A549 (cell line): ENCODE results near the gene THBS3. TPM values are rescaled to one million over a fixed set of nuclear protein-coding genes. Genes with fewer than 3 reads are reported as not detected.

Experiments used
- ATAC-seq, 2 experiments: fragments of 200-7000 bp in 1 of 2; fragments of >200 bp in 1 of 2; cut with Nextera tagmentation in 1 of 2; cut with Tn5 transposase in 1 of 2; 3 replicates each; pipeline versions ENCODE4 v1.8.0 to v1.9.1; 2018 to 2020; ENCODE audit warnings: mild to moderate bottlenecking in 1 of 2, moderate library complexity in 1 of 2
- CTCF ChIA-PET: fragments of 300-600 bp; sonication (Branson Sonifier 250); formaldehyde crosslinking; extraction: SDS; loops from one replicate; lab custom pipeline; 2021; ENCODE audit warnings: antibody characterized with exemption, inconsistent platforms; lab: Yijun Ruan, JAX
- POLR2A ChIA-PET: fragments of 350-600 bp; formaldehyde crosslinking; extraction: SDS; loops from one replicate; lab custom pipeline; 2021; ENCODE audit warnings: antibody characterized with exemption, inconsistent platforms; lab: Yijun Ruan, JAX
- DNase-seq, 2 experiments: peaks; one replicate each; pipeline versions ENCODE4 v3.0.0 to v3.0.0-alpha.2; 2011 to 2016; ENCODE audit warnings: low read depth in 1 of 2, low spot score in 1 of 2
- FAIRE-seq: peaks from 2 replicates; lab custom pipeline; 2011; peaks lifted over from hg19 to GRCh38; lab: Jason Lieb, UNC
- H3K27ac ChIP-seq, 2 experiments: fragments of >200 bp; sonication (Bioruptor Twin); formaldehyde crosslinking; 3 replicates each; pipeline ENCODE4 v1.5.1; 2016 to 2017
- H3K4me1 ChIP-seq: fragments of >200 bp; sonication (Bioruptor Twin); formaldehyde crosslinking; 3 replicates; pipeline ENCODE4 v1.6.1; 2016
- H3K4me2 ChIP-seq: fragments of >200 bp; sonication (Bioruptor Twin); formaldehyde crosslinking; 3 replicates; pipeline ENCODE4 v1.6.1; 2016
- H3K4me3 ChIP-seq: fragments of >200 bp; sonication (Bioruptor Twin); formaldehyde crosslinking; 3 replicates; pipeline ENCODE4 v1.5.1; 2016
- H3K9me3 ChIP-seq: fragments of >200 bp; sonication (Bioruptor Twin); formaldehyde crosslinking; 3 replicates; pipeline ENCODE4 v1.6.1; 2016
- BHLHE40 ChIP-seq: IDR thresholded peaks from 2 replicates; pipeline ENCODE4 v1.6.1; 2012; ENCODE audit warnings: low read depth, low read length, inconsistent platforms
- CBX8 ChIP-seq: fragments of 200-600 bp; sonication (generic); IDR thresholded peaks from 2 replicates; pipeline ENCODE4 v1.6.1; 2016
- CHD4 ChIP-seq: fragments of 200-600 bp; sonication (generic); IDR thresholded peaks from 2 replicates; pipeline ENCODE4 v1.6.1; 2016; ENCODE audit warnings: antibody characterized with exemption, mild to moderate bottlenecking, borderline replicate concordance
- EHMT2 ChIP-seq: fragments of 200-600 bp; sonication (generic); IDR thresholded peaks from 2 replicates; pipeline ENCODE4 v1.6.1; 2016; ENCODE audit warnings: antibody characterized with exemption, low read depth, mild to moderate bottlenecking, moderate library complexity
- FOSB ChIP-seq: fragments of 250-450 bp; sonication (Bioruptor Pico); IDR thresholded peaks from 2 replicates; pipeline ENCODE4 v1.5.0; 2020; ENCODE audit warnings: mild to moderate bottlenecking, moderate library complexity
- GATA3 ChIP-seq: IDR thresholded peaks from 2 replicates; pipeline ENCODE4 v1.6.1; 2012; ENCODE audit warnings: borderline replicate concordance
- HDAC2 ChIP-seq: fragments of 200-600 bp; sonication (generic); IDR thresholded peaks from 2 replicates; pipeline ENCODE4 v1.6.1; 2016
- HEYL ChIP-seq: fragments of 250-450 bp; sonication (Bioruptor Pico); IDR thresholded peaks from 2 replicates; pipeline ENCODE4 v1.8.0; 2021; ENCODE audit warnings: mild to moderate bottlenecking, moderate library complexity
- HMGXB4 ChIP-seq: fragments of 250-450 bp; sonication (Bioruptor Pico); IDR thresholded peaks from 2 replicates; pipeline ENCODE4 v1.5.0; 2021; ENCODE audit warnings: mild to moderate bottlenecking, moderate library complexity, borderline replicate concordance
- HOXB13 ChIP-seq: fragments of 250-450 bp; sonication (Bioruptor Pico); IDR thresholded peaks from 2 replicates; pipeline ENCODE4 v1.5.0; 2020; ENCODE audit warnings: low read depth, mild to moderate bottlenecking, moderate library complexity
- JUNB ChIP-seq: fragments of >200 bp; sonication (Bioruptor Twin); formaldehyde crosslinking; IDR thresholded peaks from 2 replicates; pipeline ENCODE4 v1.6.1; 2016
- MAFK ChIP-seq: fragments of 450-650 bp; IDR thresholded peaks from 2 replicates; pipeline ENCODE4 v1.6.1; 2014; ENCODE audit not compliant: partially characterized antibody
- MYC ChIP-seq: IDR thresholded peaks from 2 replicates; pipeline ENCODE4 v1.6.1; 2012; ENCODE audit warnings: mild to moderate bottlenecking, inconsistent platforms, low read length, improper control_type of control experiment, borderline replicate concordance
- NFE2L2 ChIP-seq: fragments of 150-350 bp; conservative IDR thresholded peaks from 2 replicates; pipeline ENCODE4 v1.6.1; 2014; ENCODE audit warnings: low read length
- NPAS2 ChIP-seq: fragments of 250-450 bp; sonication (Bioruptor Pico); IDR thresholded peaks from 2 replicates; pipeline ENCODE4 v1.8.0; 2022; ENCODE audit warnings: mild to moderate bottlenecking, moderate library complexity, borderline replicate concordance
- NR3C1 ChIP-seq: fragments of >200 bp; sonication (Bioruptor Twin); formaldehyde crosslinking; IDR thresholded peaks from 3 replicates; pipeline ENCODE4 v1.6.1; 2017
- POLR2AphosphoS2 ChIP-seq: conservative IDR thresholded peaks from 2 replicates; pipeline ENCODE4 v1.6.1; 2012; ENCODE audit warnings: low read length, improper control_type of control experiment, inconsistent platforms
- REST ChIP-seq: fragments of 200-600 bp; sonication (generic); IDR thresholded peaks from 2 replicates; pipeline ENCODE4 v1.6.1; 2016; ENCODE audit warnings: antibody characterized with exemption, mild to moderate bottlenecking, moderate library complexity
- TFCP2L1 ChIP-seq: fragments of 250-450 bp; sonication (Bioruptor Pico); IDR thresholded peaks from 2 replicates; pipeline ENCODE4 v1.5.0; 2021; ENCODE audit warnings: mild to moderate bottlenecking
- ZC3H11A ChIP-seq: fragments of 450-650 bp; IDR thresholded peaks from 2 replicates; pipeline ENCODE4 v1.6.1; 2014; ENCODE audit warnings: antibody characterized with exemption, mild to moderate bottlenecking
- ZFP36 ChIP-seq: fragments of 450-650 bp; IDR thresholded peaks from 2 replicates; pipeline ENCODE4 v1.6.1; 2014; ENCODE audit warnings: borderline replicate concordance; ENCODE audit not compliant: partially characterized antibody
- WGBS: methylation state at CpG from one replicate; pipeline ENCODE4 v1.1.6; 2017; ENCODE audit errors: missing lambda C conversion rate; 5-methylcytosine and 5-hydroxymethylcytosine counted together
- polyA plus RNA-seq, 4 experiments: library from polyadenylated mRNA; depleted of rRNA in 3 of 4; stranded (reverse); fragments of >200 nt; fragmentation: RNase III in 1 of 4; extraction: RNeasy Plus Mini Kit Qiagen cat#74134 plus additional on column Dnase treatment in 1 of 4; gene quantifications; 2 replicates in 3 of 4; 3 replicates in 1 of 4; pipeline ENCODE4 v1.2.3, GENCODE V29; 2011 to 2017
- TF ChIP-seq, protein P1 (sequence below): IDR thresholded peaks from 2 replicates; pipeline ENCODE4 v1.6.1; 2012
- TF ChIP-seq, protein P2 (sequence below): fragments of 250-450 bp; sonication (Bioruptor Pico); IDR thresholded peaks from 2 replicates; pipeline ENCODE4 v1.5.0; 2020; ENCODE audit warnings: low read depth, mild to moderate bottlenecking, moderate library complexity

THBS3 gene
- polyA plus RNA-seq, 2 of the 4 experiments (the other 2 are of a cell fraction), result 12.1 to 13.8 TPM

DNA sequence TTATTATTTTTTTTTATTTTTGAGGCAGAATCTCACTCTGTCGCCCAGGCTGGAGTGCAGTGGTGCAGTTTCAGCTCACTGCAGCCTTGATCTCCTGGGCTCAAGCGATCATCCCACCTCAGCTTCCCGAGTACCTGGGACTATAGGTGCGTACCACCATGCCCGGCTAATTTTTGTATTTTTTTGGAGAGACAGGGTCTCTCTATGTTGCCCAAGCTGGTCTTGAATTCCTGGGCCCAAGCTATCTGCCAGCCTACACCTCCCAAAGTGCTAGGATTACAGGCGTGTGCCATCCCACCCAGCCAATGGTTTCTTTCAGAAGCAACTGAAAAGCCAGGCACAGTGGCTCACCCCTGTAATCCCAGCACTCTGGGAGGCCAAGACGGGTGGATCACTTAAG lies 36.9 kb downstream of the THBS3 start:
- no peaks in the 10 kb centered on the region for H3K9me3 ChIP-seq
- peaks cover 17% of the 10 kb centered on the region for H3K4me1 ChIP-seq
- no peak overlapping the region for H3K4me2 ChIP-seq
- TF ChIP-seq ZFP36 (no peak), MAFK (no peak), FOSB (CRISPR knock-in tag) (no peak), HOXB13 (CRISPR knock-in tag) (no peak), JUNB (no peak), GATA3 (no peak), HDAC2 (no peak), NFE2L2 (no peak), MYC (no peak), EHMT2 (no peak), ZC3H11A (no peak), POLR2AphosphoS2 (no peak)
- TF ChIP-seq, protein P1, sequence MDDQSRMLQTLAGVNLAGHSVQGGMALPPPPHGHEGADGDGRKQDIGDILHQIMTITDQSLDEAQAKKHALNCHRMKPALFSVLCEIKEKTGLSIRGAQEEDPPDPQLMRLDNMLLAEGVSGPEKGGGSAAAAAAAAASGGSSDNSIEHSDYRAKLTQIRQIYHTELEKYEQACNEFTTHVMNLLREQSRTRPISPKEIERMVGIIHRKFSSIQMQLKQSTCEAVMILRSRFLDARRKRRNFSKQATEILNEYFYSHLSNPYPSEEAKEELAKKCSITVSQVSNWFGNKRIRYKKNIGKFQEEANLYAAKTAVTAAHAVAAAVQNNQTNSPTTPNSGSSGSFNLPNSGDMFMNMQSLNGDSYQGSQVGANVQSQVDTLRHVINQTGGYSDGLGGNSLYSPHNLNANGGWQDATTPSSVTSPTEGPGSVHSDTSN, result no peak
- TF ChIP-seq, all 56 proteins: peak for 0
- H3K27ac ChIP-seq, result no peak overlapping the region
- DNase-seq (no peak), FAIRE-seq (no peak), ATAC-seq (no peak)
- ChIA-PET CTCF (interaction anchor here (1.0 to 15.2 kb wide), 10 partner anchors 16 to 154 kb away, joined by 3 to 384 read pairs (median 68); partner anchors contain the start of genes EFNA1 and SLC50A1), POLR2A (no interaction called here)
- 93% methylated on average over 7 of the region's 7 CpGs for WGBS
- no peak overlapping the region for H3K4me3 ChIP-seq

- peaks cover 17% of the 10 kb centered on the region for H3K4me1 ChIP-seq
- WGBS, result 88% methylated on average over 2 of the region's 2 CpGs
- FAIRE-seq, result no peak
- CTCF ChIA-PET, result interaction anchor here (1.0 to 15.2 kb wide), 11 partner anchors 15 to 153 kb away, joined by 3 to 384 read pairs (median 62); partner anchors contain the start of genes EFNA1 and SLC50A1
- DNase-seq, result no peak
- no peak overlapping the region for H3K27ac ChIP-seq
- H3K4me3 ChIP-seq, result no peak overlapping the region
- H3K9me3 ChIP-seq, result no peaks in the 10 kb centered on the region
- no peak for ATAC-seq
- POLR2A ChIA-PET, result no interaction called here
- TF ChIP-seq TFCP2L1 (CRISPR knock-in tag) (no peak), HEYL (CRISPR knock-in tag) (no peak), BHLHE40 (no peak), HMGXB4 (CRISPR knock-in tag) (no peak), CHD4 (no peak)
- TF ChIP-seq, protein P2, sequence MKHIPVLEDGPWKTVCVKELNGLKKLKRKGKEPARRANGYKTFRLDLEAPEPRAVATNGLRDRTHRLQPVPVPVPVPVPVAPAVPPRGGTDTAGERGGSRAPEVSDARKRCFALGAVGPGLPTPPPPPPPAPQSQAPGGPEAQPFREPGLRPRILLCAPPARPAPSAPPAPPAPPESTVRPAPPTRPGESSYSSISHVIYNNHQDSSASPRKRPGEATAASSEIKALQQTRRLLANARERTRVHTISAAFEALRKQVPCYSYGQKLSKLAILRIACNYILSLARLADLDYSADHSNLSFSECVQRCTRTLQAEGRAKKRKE (CRISPR knock-in tag), result no peak
- TF ChIP-seq, all 56 proteins: peak for 0
- no peak overlapping the region for H3K4me2 ChIP-seq
These were observed 37.5 kb downstream of the THBS3 start for GRCh38 chr1:155170101-155170785.

GRCh38 chr1:155169541-155169940 lies 38.2 kb downstream of the THBS3 start:
- ATAC-seq, result no peak
- H3K4me1 ChIP-seq, result peaks cover 16% of the 10 kb centered on the region
- 59% methylated on average over 5 of the region's 5 CpGs for WGBS
- no peak for FAIRE-seq
- H3K9me3 ChIP-seq, result no peaks in the 10 kb centered on the region
- no peak overlapping the region for H3K4me3 ChIP-seq
- H3K4me2 ChIP-seq, result no peak overlapping the region
- H3K27ac ChIP-seq, result no peak overlapping the region
- ChIA-PET CTCF (interaction anchor here (1.2 to 15.2 kb wide), 13 partner anchors 15 to 152 kb away, joined by 3 to 384 read pairs (median 61); partner anchors contain the start of genes EFNA1, SLC50A1 and THBS3), POLR2A (no interaction called here)
- no peak for TF ChIP-seq HOXB13 (CRISPR knock-in tag)
- TF ChIP-seq CBX8, result no peak
- no peak for TF ChIP-seq NPAS2 (CRISPR knock-in tag)
- TF ChIP-seq REST, result no peak
- TF ChIP-seq GATA3, result no peak
- no peak for TF ChIP-seq NR3C1
- no peak for TF ChIP-seq NFE2L2
- no peak for TF ChIP-seq JUNB
- no peak for TF ChIP-seq MYC
- DNase-seq, result no peak
